Left renal pelvis (tissue), 4 donors: Measurements from ENCODE around the gene DCDC2. TPM values are rescaled to one million over a fixed set of nuclear protein-coding genes. Genes with fewer than 3 reads are reported as not detected.
"Not testable (repeated sequence)": the region's sequence is repeated elsewhere in the genome, so short reads cannot be mapped to it uniquely, and the experiment has no call there.

Experiments
- DNase-seq, 4 donors: peaks; one replicate each; pipeline ENCODE4 v3.0.0-alpha.2; 2013; ENCODE audit warnings: low read depth in 4 of 4, low spot score in 3 of 4
- polyA plus RNA-seq, 4 donors: library from polyadenylated mRNA; unstranded; fragments of 120-200 nt; gene quantifications; one replicate each; pipeline ENCODE4 v1.2.1, GENCODE V29; 2013; ENCODE audit not compliant: insufficient read length in 4 of 4

DCDC2 gene
- polyA plus RNA-seq, 4 donors, result 1.6 to 133 (median 114) TPM

DNA sequence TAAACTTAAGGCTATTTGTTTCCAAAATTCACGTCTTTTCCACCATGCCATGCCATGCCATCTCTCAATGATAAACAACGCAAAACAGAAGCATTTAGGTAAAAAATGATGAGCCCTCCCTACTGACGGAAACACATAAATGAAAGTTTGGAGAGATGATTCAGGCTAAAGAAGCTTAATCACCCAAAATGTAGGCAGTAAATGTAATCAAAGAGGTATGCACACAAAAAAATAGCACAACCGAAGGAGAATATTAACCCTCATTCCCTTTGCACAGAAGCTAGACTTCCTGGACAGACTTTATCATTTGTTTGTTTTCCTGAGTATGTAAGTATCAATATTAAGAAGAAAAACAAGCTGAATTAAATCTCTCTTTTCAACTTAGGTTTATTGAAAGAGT is 28.8 kb downstream of the DCDC2 start:
- no peak for DNase-seq

GRCh38 chr6:24327756-24328155 is 30.1 kb downstream of the DCDC2 start:
- no peak for DNase-seq

GRCh38 chr6:24325978-24326377 is 31.9 kb downstream of the DCDC2 start:
- no peak for DNase-seq

DNA sequence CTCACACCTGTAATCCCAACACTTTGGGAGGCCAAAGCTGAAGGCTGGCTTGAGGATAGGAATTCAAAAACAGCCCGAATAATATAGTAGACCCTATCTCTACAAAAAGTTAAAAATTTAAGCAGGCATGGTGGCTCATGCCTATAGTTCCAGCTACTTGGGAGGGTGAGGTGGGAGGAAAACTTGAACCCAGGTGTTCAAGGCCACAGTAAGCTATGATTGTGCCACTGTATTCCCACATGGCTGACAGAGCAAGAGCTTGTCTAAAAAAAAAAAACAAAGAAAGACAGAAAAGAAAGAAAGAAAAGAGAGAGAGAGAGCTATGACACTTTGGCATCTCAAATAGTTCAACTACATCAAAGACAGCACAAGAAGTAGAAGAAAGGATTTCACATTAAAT is 33.2 kb downstream of the DCDC2 start:
- no peak for DNase-seq

- no peak for DNase-seq
Measured at GRCh38 chr6:24323632-24324337, 34.1 kb downstream of the DCDC2 start.

- no peak for DNase-seq
Measured at GRCh38 chr6:24322924-24323323, 34.9 kb downstream of the DCDC2 start.

DNA sequence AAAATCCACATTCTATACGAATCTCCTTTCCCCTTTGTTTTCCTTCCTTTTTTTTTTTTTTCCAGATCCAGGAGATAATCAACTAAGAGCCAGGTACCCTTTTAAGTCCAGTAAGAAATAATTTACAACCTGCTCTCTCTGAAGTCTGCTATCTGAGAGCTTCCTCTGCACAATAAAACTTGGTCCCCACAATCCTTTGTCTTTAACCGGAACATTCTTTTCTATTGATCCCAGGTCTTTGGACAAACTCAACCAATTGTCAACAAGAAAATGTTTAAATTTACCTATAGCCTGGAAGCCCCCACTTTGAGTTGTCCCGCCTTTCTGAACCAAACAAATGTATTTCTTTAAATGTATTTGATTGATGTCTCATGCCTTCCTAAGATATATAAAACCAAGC is 35.4 kb downstream of the DCDC2 start:
- not testable (repeated sequence) for DNase-seq

DNA sequence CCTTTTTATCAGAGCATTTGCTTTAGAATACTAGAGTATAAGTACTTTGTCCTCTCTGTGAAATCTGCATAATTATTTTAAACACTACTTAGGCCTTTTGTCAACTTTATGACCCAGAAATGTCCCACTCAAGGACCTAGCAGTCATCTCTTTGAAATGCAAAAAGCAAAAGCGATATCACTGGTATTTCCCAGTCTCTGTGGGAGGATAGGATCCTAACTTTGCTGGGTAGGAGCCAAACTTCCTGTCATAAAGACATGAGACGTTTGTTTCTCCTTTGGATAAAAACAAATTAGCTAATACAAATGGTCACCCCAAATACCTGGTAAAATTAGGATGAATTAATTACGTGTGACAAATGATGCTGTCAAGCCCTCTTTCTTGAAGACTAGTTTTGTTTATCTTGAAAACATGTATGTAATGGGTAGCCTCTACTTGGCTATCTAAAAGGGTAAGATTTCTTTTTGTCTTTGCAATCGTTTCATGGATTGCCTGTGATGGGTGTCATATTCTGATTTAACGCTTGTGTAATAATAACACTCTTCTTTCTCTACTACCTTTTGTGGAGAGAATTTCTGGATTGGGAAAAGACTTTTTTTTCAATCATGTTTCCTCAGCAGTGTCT is 36.2 kb downstream of the DCDC2 start:
- no peak for DNase-seq

GRCh38 chr6:24313251-24314141 is 44.4 kb downstream of the DCDC2 start:
- peak in 1 of 4 donors; percentile 46 for DNase-seq

GRCh38 chr6:24311775-24312174 is 46.1 kb downstream of the DCDC2 start:
- DNase-seq, result not testable (repeated sequence)

GRCh38 chr6:24307881-24308280 is 50.0 kb downstream of the DCDC2 start:
- no peak for DNase-seq

DNA sequence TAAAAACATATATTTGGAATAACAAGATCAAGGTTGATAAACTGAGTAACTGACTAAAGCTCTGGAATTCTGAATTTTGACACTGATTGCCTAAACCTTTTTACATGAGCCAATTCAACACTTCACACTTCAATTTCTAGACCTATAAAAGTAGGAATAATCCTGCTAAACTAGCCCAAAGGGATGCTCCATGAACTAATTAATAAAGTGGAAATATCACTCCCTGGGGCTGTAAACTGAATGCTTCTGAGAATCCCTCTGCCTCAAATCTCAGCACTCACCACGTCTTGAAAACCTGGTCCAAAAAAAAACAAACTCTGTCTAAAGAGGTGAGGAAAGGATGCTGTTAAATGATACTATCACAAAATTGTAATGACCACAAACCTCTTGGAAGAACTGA is 50.9 kb downstream of the DCDC2 start:
- no peak for DNase-seq

DNA sequence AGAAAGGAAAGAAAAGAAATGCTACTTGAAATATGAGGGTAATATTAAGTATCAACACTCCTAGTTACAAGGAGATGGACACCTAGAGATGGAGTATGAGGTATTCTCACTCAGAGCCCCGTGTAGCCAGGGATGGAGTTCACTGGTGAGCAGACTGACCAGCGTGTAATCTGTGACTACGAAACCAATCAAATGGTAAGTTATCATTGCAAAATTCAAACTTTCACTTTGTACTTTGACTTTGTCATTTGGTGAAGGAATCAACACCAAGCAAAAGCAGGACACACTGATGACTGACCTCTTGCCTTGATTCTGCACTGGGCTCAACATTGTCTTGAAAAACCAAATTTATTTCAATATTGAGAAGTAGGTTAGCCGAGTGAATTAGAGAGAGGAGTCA is 51.8 kb downstream of the DCDC2 start:
- no peak for DNase-seq

DNA sequence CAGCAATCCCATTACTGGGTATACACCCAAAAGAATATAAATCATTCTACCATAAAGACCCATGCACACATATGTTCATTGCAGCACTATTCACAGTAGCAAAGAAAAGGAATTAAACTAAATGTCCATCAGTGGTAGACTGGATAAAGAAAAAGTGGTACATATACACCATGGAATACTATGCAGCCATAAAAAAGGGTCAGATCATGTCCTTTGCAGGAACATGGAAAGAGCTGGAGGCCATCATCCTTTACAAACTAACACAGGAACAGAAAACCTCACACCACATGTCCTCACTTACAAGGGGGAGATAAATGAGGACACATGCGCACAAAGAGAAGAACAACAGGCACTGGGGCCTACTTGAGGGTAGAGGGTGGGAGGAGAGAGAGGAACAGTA is 60.9 kb downstream of the DCDC2 start:
- DNase-seq, result no peak

DNA sequence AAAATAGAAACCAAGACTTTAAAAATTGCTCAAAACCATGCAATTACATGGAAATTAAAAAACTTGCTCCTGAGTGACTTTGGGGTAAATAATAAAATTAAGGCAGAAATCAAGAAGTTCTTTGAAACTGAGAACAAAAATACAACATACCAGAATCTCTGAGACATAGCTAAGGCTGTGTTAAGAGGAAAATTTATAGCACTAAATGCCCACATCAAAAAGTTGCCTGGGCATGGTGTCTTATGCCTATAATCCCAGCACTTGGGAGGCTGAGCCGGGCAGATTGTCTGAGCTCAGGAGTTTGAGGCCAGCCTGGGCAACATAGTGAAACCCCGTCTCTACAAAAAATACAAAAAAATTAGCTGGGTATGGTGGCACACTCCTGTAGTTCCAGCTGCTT is 64.0 kb downstream of the DCDC2 start:
- not testable (repeated sequence) for DNase-seq

DNA sequence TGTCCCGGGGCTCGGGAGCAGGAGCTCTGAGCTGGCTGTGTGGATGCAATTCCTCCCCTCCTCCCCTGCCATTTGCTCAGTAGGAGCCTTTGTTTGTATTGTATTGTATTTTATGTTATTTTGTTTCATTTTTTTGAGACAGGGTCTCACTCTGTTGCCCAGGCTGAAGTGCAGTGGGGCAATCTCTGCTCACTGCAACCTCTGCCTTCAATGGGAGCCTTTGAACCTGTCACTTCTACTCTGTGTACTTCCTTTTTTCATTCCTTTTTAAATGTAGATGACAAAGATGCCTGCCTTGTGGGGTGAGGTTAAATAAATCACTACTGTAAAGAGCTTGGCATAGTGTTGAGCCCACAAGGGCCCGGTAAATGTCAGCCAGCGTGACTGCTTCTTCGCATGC is 70.6 kb downstream of the DCDC2 start:
- DNase-seq, result no peak

- DNase-seq, result no peak
Measured at GRCh38 chr6:24284006-24284405, 73.9 kb downstream of the DCDC2 start.

GRCh38 chr6:24283043-24283985 is 74.5 kb downstream of the DCDC2 start:
- peak; percentile 71 to 86 (median 83) for DNase-seq

- no peak for DNase-seq
Measured at GRCh38 chr6:24274441-24275083, 83.3 kb downstream of the DCDC2 start.
